Fibroblast of skin of right biceps (primary cell): ENCODE measurements around the gene CFI.
"Not testable (repeated sequence)": the region's sequence is repeated elsewhere in the genome, so short reads cannot be mapped to it uniquely, and the experiment has no call there.

ENCODE experiments used
- DNase-seq: peaks from one replicate; pipeline ENCODE4 v3.0.0-alpha.2; 2013

Gene CFI

DNA sequence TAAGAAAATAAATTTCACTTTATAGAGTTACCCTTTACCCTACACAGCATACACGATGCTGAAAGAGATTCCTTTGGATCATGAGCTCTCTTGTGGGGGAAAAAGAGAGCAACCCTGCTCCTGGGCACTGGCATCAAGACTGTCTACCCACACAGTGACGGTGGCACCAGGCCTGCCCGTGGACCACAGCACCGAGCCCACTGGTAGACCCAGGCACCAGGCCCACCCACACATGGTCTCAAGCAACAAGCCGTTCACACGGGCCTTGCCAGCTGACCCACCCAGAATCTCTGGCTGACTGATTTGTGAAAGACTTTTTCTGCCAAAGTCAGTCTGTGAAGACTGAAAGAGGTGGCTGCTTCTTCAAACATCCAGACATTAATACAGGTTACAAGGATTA, 6.7 kb downstream of the CFI start:
- no peak for DNase-seq

DNA sequence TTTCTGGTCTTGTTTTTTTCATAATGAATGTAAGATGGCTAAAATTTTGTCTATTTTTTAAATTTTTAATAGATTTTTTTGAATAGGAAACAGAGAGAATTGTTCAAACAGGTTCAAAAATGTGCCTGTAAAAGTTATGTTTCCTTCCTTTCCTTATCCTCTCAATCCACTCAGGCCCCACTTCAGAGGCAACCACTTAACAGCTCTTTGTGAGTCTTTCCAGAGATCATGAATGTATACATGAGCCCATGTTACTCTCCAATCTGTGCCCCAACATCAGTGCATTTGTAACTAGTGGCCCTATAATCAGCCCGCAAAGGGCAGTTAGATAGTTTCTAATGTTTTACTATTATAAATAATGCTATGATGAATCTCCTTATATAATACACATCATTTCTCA, 14.0 kb downstream of the CFI start:
- DNase-seq, result no peak

- no peak for DNase-seq
Measured at GRCh38 chr4:109786846-109787245, 15.0 kb downstream of the CFI start.

DNA sequence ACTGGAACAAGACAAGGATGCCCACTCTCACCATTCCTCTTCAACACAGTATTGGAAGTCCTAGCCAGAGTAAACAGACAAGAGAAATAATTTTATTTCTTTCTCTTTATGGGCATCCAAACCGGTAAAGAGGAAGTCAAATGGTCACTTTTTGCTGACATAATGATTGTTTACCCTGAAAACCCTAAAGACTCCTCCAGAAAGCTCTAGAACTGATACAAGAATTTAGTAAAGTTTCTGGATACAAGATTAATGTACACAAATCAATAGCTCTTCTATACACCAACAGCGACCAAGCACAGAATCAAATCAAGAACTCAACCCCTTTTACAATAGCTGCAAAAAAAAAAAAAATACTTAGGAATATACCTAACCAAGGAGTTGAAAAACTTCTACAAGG, 19.7 kb downstream of the CFI start:
- not testable (repeated sequence) for DNase-seq

DNA sequence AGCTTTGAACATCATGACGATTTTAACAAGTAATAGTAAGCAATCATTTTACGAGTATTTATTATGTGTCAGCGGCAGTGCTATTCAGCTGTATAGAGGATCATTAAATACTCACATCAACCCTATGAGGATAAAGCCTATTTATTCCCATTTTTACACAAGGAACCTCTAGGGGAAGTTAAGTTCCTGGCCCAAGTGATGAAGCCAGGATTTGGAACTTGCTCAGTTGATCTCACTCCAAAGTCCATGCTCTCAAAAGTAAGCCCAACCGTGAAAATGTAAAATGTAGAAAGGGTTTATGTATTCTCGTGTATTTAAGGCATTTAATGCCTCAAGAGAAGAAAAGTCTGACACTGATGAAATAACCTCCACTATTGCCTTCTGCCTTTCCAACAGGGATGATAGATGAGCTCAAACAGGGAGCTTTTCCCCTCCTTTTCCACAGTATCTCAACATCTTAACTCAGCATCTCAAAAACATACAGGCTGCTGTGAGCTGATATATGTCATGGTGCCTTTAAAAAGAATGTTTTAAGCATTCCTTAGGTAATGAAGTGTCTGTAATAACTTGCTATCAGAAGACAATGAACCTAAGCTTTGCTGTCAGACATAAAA, 36.9 kb downstream of the CFI start:
- DNase-seq, result no peak

DNA sequence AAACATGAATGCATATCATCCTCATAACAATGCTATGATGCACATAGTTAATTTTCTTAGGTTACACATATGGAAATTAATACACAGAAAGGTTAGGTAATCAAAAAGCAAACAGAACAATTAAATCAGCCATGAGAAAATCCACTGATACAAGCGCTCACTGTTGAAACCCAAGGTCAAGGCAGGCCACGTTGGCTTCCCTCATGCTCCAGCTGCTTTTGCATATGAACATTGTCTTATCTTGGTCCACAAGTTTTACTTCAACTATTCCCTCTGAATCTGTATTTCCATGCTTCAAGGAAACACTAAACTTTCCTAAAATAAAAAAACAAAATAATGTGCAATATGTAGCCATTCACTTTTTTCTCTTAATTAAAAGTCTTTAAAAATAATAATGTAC, 37.4 kb downstream of the CFI start:
- DNase-seq, result no peak

- no peak for DNase-seq
Measured at GRCh38 chr4:109760682-109761081, 41.1 kb downstream of the CFI start.

DNA sequence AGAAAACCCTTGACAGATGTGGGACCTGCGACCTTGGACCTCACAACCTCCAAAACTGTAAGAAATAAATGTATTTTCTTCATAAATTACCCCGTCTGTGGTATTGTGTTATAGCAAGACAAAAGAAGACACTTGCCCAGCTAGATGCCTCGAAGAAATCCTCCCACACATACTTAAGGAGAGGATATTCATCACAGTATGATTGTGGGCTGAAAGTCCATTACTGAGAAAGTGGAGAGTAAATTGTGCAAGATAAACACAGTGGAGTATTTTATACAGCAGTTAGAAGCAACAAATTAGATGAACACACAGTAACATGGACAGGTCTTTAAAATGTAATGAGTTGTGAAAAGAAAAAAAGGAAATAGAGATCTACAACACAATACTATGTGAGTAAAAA, 46.1 kb downstream of the CFI start:
- DNase-seq, result no peak

- DNase-seq, result no peak
Measured at GRCh38 chr4:109754093-109754857, 47.5 kb downstream of the CFI start.

GRCh38 chr4:109752525-109752924, 49.3 kb downstream of the CFI start:
- no peak for DNase-seq

- no peak for DNase-seq
Measured at GRCh38 chr4:109751852-109752251, 49.9 kb downstream of the CFI start.

DNA sequence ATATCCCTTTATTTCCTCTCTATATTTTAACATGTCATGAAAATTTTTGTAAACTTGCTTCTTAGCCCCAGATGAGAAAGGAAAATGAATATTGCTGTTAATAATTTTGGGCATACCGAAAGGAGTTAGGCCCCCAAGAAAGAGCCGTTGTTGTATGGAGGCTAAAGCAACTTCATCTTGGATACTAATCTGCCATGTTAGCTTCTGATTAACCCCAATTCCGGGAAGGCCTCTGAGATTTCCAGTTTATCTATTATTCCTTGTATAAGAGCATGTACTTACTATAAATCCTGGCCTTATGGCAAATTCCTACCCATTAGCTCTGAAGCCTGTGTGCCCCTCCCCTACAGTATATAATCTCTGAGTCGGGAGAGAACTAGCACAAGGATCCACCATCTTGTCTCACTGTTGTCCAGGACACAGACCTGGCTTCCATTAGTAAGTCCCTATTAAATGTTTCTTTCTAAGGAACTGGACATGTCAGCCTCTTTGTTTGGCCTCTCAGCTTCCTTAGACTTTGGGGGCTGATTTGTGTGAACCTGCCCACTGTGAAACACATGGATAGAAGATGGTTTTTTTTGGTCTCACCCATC, 51.1 kb downstream of the CFI start:
- DNase-seq, result no peak

DNA sequence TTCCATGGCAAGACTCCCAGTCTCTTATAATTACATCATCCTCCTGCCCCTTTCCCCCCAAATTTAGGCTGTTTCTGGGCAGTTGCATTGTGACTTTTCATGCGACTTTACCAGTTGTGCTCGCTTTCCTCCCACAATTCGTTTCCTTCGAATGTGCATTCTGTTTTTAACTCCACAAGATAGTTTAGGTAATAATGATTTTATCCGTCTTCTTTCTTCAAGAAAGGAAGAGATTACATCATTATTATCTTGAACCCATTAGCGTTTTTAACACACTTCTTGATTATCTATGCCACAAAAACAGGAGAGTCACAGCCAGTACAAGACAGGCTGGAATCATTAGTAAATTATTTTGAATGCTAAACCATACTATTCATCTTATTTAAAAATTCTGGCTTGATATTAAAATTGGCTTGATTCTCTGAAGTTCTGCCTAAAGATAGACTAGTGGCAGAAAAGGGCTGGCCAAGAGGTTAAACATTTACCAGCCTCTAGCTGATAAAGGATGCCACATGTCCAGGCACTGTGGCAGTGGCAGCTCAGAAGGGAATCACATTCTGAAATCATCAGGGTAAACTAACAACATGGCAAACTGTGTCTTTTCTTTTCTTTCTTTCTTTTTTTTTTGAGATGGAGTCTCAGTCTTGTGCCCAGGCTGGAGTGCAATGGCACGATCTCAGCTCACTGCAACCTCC, 52.3 kb downstream of the CFI start:
- DNase-seq, result no peak

DNA sequence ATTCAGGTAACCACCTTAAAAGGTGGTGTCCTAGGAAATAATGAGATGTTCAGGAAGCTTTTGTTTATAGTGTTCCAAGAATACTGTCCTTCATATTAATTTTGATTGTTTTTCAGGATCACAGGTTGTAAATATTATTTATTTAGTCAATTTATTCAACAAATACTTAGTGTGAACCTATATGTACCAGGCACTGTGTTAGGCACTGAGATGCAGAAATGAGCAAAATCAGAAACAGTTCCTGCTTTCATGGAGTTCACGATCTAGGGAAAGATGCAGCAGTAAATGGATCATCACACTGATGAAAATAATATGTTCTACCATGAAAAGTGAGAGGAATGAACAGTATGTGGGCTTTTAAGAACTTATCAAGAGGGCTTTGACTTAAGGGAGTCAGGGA, 53.7 kb downstream of the CFI start:
- DNase-seq, result no peak

GRCh38 chr4:109746728-109747127, 55.1 kb downstream of the CFI start:
- DNase-seq, result no peak

- DNase-seq, result no peak
Measured at GRCh38 chr4:109745830-109746229, 56.0 kb downstream of the CFI start.

DNA sequence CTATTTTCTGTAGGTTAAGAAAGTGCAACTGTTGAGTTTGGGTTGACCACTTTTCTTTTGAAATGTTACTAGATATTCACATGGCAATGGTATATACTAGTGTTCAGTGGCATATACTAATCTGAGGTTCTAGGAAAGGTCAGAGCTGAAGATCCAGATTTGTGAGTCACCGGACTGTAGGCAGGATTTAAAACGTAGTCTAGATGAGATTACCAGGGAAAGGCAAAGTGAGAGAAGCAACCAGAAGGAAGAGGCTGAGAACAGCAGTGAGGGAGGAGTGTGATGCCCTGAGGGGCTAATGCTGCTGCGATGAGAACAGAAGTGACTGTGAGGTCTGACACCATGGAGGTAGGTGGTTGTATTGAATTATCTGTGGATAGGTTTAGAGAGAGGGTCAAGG, 62.3 kb downstream of the CFI start:
- no peak for DNase-seq

DNA sequence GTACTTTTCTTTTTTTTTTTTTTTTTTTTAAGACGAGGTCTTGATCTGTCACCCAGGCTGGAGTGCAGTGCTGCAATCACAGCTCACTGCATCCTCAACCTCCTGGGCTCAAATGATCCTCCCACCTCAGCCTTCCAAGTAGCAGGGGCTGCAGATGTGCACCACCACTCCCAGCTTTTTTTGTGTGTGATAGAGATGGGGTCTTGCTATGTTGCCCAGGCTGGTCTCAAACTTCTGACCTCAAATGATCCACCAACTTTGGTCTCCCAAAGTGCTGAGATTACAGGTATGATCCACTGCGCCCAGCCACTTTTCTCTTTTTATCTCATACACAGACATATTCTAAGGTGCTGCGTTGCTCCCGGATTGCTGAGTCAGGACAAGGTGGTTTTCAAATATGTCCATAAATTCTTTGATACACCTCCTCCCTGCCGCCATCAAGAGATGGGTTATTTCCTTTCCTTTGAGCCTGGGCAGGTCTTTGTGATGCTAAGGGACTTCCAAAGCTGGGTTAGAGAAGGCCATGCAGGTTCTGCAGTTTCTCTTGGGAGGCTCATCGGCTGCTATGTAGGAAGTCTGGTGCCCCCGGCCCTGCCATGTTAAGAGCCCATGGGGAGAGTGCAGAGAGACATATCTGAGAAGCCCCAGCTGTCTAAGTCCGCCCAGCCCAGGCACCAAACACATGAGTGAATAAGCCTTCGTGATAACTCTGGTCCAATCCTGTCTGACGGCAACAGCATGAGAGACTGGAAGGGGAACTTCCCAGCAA, 63.5 kb downstream of the CFI start:
- no peak for DNase-seq

DNA sequence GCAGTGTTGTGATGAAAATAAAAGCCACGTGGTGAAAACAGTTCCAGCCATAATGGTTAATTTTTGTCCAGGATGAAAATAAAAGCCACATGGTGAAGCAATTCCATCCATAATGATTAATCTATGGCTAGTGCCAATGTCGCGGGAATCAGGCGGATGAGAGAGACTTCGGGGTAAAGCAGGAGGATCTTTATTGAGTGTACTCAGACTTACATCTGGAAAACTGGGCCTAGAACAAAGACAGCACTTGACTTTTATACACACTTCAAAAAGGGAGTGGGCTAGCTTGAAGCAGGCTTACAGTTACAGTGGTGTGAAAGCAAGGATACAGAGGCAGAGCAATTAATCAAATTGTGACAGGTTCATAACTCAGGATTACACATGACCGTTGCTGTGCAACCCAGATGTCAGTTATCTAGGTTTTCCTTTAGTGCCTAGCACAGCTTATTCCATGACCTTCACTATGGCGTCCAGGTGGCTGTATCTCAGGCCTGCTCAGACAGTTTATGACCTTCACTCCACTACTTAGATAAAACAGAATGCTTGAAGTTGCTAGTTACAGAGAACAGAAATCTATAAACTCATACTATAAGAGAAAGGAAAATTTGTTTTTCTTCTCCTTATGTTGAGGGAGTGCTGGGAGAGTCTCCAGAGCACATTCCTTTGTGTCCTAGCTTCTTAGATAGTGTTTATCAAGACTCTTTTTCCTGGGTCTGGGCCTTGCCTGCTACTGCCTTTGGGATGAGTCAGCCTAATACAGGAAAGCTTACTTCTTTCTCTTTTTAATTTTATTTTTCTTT, 66.0 kb downstream of the CFI start:
- peak; percentile 14 for DNase-seq

GRCh38 chr4:109733728-109734127, 68.1 kb downstream of the CFI start:
- no peak for DNase-seq

- DNase-seq, result peak; percentile 2
Measured at GRCh38 chr4:109730619-109731545, 70.9 kb downstream of the CFI start.
